NB4 (cell line): ENCODE data around the gene NOL3.

ENCODE experiments used
- MYC ChIP-seq: IDR thresholded peaks from 2 replicates; pipeline ENCODE4 v1.6.1; 2011; ENCODE audit warnings: low read depth, low read length
- POLR2A ChIP-seq: IDR thresholded peaks from 2 replicates; pipeline ENCODE4 v1.6.1; 2011; ENCODE audit warnings: mild to moderate bottlenecking; ENCODE audit not compliant: insufficient read length; ENCODE audit errors: extremely low read depth
- TF ChIP-seq, protein P1 (sequence below): IDR thresholded peaks from one replicate; pipeline ENCODE4 v1.5.1; 2012; ENCODE audit warnings: low read depth, low read length

DNA sequence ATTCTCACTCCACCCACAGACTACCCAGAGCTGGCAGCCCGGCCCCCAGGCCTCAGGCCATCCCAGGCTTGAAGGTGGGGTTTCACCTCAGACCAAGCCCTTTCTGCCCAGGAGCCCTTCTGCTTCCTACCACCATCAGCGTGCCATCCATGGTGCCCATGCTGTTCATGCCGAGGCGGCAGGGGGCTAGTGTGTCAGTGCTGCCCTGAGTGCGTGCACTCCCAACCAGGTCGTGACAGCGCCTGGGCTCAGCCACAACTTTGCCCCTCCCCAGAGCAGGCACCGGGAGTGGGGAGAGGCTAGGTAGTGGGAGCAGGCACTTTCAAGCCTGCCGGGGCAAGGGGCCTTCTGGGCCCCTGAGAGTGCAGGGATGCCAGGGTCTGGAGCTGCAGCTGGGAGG lies 28.0 kb upstream of the NOL3 start:
- TF ChIP-seq POLR2A = no peak
- TF ChIP-seq, protein P1, sequence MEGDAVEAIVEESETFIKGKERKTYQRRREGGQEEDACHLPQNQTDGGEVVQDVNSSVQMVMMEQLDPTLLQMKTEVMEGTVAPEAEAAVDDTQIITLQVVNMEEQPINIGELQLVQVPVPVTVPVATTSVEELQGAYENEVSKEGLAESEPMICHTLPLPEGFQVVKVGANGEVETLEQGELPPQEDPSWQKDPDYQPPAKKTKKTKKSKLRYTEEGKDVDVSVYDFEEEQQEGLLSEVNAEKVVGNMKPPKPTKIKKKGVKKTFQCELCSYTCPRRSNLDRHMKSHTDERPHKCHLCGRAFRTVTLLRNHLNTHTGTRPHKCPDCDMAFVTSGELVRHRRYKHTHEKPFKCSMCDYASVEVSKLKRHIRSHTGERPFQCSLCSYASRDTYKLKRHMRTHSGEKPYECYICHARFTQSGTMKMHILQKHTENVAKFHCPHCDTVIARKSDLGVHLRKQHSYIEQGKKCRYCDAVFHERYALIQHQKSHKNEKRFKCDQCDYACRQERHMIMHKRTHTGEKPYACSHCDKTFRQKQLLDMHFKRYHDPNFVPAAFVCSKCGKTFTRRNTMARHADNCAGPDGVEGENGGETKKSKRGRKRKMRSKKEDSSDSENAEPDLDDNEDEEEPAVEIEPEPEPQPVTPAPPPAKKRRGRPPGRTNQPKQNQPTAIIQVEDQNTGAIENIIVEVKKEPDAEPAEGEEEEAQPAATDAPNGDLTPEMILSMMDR = no peak
- no peak for TF ChIP-seq MYC
